Transverse colon (tissue), 4 donors: ENCODE measurements around the gene GRIN2A.

Source experiments
- CTCF ChIP-seq, 5 experiments: fragments of 200-600 bp in 3 of 5; fragments of 450-650 bp in 2 of 5; sonication (generic) in 3 of 5; IDR thresholded peaks; 1 replicate in 2 of 5; 2 replicates in 3 of 5; pipeline ENCODE4 v1.5.1; 2016 to 2017; ENCODE audit warnings: antibody characterized with exemption in 5 of 5, inconsistent platforms in 3 of 5, mild to moderate bottlenecking in 2 of 5, moderate library complexity in 1 of 5
- EP300 ChIP-seq: sonication (generic); formaldehyde crosslinking; IDR thresholded peaks from one replicate; pipeline ENCODE4 v1.6.1; 2017; ENCODE audit warnings: antibody characterized with exemption, low read depth
- POLR2A ChIP-seq: fragments of 450-650 bp; IDR thresholded peaks from one replicate; pipeline ENCODE4 v1.6.1; 2016; ENCODE audit warnings: antibody characterized with exemption, mild to moderate bottlenecking, moderate library complexity
- POLR2AphosphoS5 ChIP-seq, 3 donors: sonication (generic); formaldehyde crosslinking; IDR thresholded peaks; one replicate each; pipeline ENCODE4 v1.6.1; 2016; ENCODE audit warnings: antibody characterized with exemption in 3 of 3

- TF ChIP-seq CTCF (IDR thresholded peaks at IDR 0.05) (no peak), POLR2AphosphoS5 (IDR thresholded peaks at IDR 0.05) (no peak), POLR2A (no peak), EP300 (no peak)
These were observed 384.9 kb downstream of the GRIN2A start for GRCh38 chr16:9797306-9797705.
